ENCODE data around the gene HNRNPH1. TPM values are rescaled to one million over a fixed set of nuclear protein-coding genes. Genes with fewer than 3 reads are reported as not detected.
A peak's percentile ranks its signal among the peaks of the same experiment; 100 is the strongest.

Gene HNRNPH1
- total RNA-seq, 1 experiment from 2014 or later = 417 TPM

- no peak for DNase-seq (ENCODE audit: low spot score)
Measured at GRCh38 chr5:179605026-179605833, 18.2 kb downstream of the HNRNPH1 start.

GRCh38 chr5:179603308-179603707 lies 20.2 kb downstream of the HNRNPH1 start:
- no peak for DNase-seq (ENCODE audit: low spot score)

- no peak for DNase-seq (ENCODE audit: low spot score)
Measured at GRCh38 chr5:179601871-179602625, 21.4 kb downstream of the HNRNPH1 start.

- no peak for DNase-seq (ENCODE audit: low spot score)
Measured at GRCh38 chr5:179599973-179600372, 23.5 kb downstream of the HNRNPH1 start.

GRCh38 chr5:179599566-179599965 lies 23.9 kb downstream of the HNRNPH1 start:
- no peak for DNase-seq (ENCODE audit: low spot score)

- no peak for DNase-seq (ENCODE audit: low spot score)
Measured at GRCh38 chr5:179599100-179599499, 24.4 kb downstream of the HNRNPH1 start.

GRCh38 chr5:179596421-179596820 lies 27.1 kb downstream of the HNRNPH1 start:
- no peak for DNase-seq (ENCODE audit: low spot score)

GRCh38 chr5:179595916-179596315 lies 27.6 kb downstream of the HNRNPH1 start:
- DNase-seq (ENCODE audit: low spot score) = peak; percentile 65

- DNase-seq (ENCODE audit: low spot score) = no peak
Measured at GRCh38 chr5:179588166-179588565, 35.3 kb downstream of the HNRNPH1 start.

- no peak for DNase-seq (ENCODE audit: low spot score)
Measured at GRCh38 chr5:179585941-179586401, 37.5 kb downstream of the HNRNPH1 start.

- no peak for DNase-seq (ENCODE audit: low spot score)
Measured at GRCh38 chr5:179577286-179577960, 46.0 kb downstream of the HNRNPH1 start.

- no peak for DNase-seq (ENCODE audit: low spot score)
Measured at GRCh38 chr5:179572386-179572785, 51.1 kb downstream of the HNRNPH1 start.

GRCh38 chr5:179568721-179569120 lies 54.8 kb downstream of the HNRNPH1 start:
- no peak for DNase-seq (ENCODE audit: low spot score)

- DNase-seq (ENCODE audit: low spot score) = no peak
Measured at GRCh38 chr5:179564526-179564925, 58.9 kb downstream of the HNRNPH1 start.

Other genes with a start within 250 kb of the HNRNPH1 start
- gene RUFY1, start 73.1 kb downstream of the HNRNPH1 start, total RNA-seq (2014; rRNA removed; shearing (Covaris generic)) = 43.3 and 53.2 TPM in 2 replicates
- gene CBY3, start 57.4 kb upstream of the HNRNPH1 start, total RNA-seq (2014; rRNA removed; shearing (Covaris generic)) = not detected in 2 replicates
- gene CANX, start 75.3 kb upstream of the HNRNPH1 start, total RNA-seq (2014; rRNA removed; shearing (Covaris generic)) = 978 and 1,126 TPM in 2 replicates
- 11.9 and 12.8 TPM in 2 replicates for gene MAML1, start 109.2 kb upstream of the HNRNPH1 start, total RNA-seq (2014; rRNA removed; shearing (Covaris generic))
- not detected in 2 replicates for gene LTC4S, start 170.3 kb upstream of the HNRNPH1 start, total RNA-seq (2014; rRNA removed; shearing (Covaris generic))
- 160 and 216 TPM in 2 replicates for gene MGAT4B, start 183.2 kb upstream of the HNRNPH1 start, total RNA-seq (2014; rRNA removed; shearing (Covaris generic))
- gene SQSTM1, start 197.2 kb upstream of the HNRNPH1 start, total RNA-seq (2014; rRNA removed; shearing (Covaris generic)) = 993 and 1,115 TPM in 2 replicates
- 3.8 and 16.8 TPM in 2 replicates for gene MRNIP, start 235.1 kb upstream of the HNRNPH1 start, total RNA-seq (2014; rRNA removed; shearing (Covaris generic))

Data from H4 (cell line).